Keratinocyte (primary cell): ENCODE measurements around the gene DYRK2. TPM values are rescaled to one million over a fixed set of nuclear protein-coding genes. Genes with fewer than 3 reads are reported as not detected.

Source experiments
- DNase-seq: peaks from one replicate; pipeline ENCODE4 v3.0.0-alpha.2; 2011; ENCODE audit warnings: low read depth, missing footprints, low spot score
- FAIRE-seq: peaks from 2 replicates; lab custom pipeline; 2011; peaks lifted over from hg19 to GRCh38; lab: Jason Lieb, UNC
- H2AFZ ChIP-seq: 2 replicates; pipeline ENCODE4 v1.6.0; 2012; ENCODE audit warnings: low read length, control low read depth, inconsistent platforms; ENCODE audit not compliant: control insufficient read depth
- H3K27ac ChIP-seq: 2 replicates; pipeline ENCODE4 v1.5.1; 2011; ENCODE audit warnings: low read length; ENCODE audit not compliant: control insufficient read depth, insufficient read depth
- H3K27me3 ChIP-seq: 3 replicates; pipeline ENCODE4 v1.6.0; 2011; ENCODE audit warnings: low read length; ENCODE audit not compliant: control insufficient read depth, insufficient read depth; ENCODE audit errors: extremely low read depth
- H3K36me3 ChIP-seq, 2 experiments: 2 replicates in 1 of 2; 3 replicates in 1 of 2; pipeline ENCODE4 v1.5.1; 2011; ENCODE audit warnings: low read length in 2 of 2, mild to moderate bottlenecking in 1 of 2; ENCODE audit not compliant: control insufficient read depth in 2 of 2, insufficient read depth in 2 of 2; ENCODE audit errors: extremely low read depth in 1 of 2
- H3K4me1 ChIP-seq: 3 replicates; pipeline ENCODE4 v1.5.1; 2011; ENCODE audit warnings: low read length; ENCODE audit not compliant: control insufficient read depth, insufficient read depth; ENCODE audit errors: extremely low read depth
- H3K4me2 ChIP-seq: 3 replicates; pipeline ENCODE4 v1.6.0; 2011; ENCODE audit warnings: low read depth, low read length; ENCODE audit not compliant: control insufficient read depth, insufficient read depth; ENCODE audit errors: extremely low read depth
- H3K4me3 ChIP-seq, 3 experiments: fragments of 200-600 bp in 1 of 3; sonication (generic) in 1 of 3; 2 replicates in 2 of 3; 3 replicates in 1 of 3; pipeline ENCODE4 v1.5.1; 2011 to 2016; ENCODE audit warnings: low read length in 3 of 3, mild to moderate bottlenecking in 3 of 3, control low read depth in 2 of 3, inconsistent platforms in 1 of 3, low read depth in 1 of 3, mixed read lengths in 1 of 3, mixed run types in 1 of 3, moderate library complexity in 1 of 3; ENCODE audit not compliant: control insufficient read depth in 2 of 3, insufficient read depth in 2 of 3; ENCODE audit errors: extremely low read depth in 1 of 3
- H3K79me2 ChIP-seq: 2 replicates; pipeline ENCODE4 v1.6.0; 2012; ENCODE audit warnings: low read length; ENCODE audit not compliant: control insufficient read depth, insufficient read depth
- H3K9ac ChIP-seq: 3 replicates; pipeline ENCODE4 v1.6.0; 2011; ENCODE audit warnings: low read length; ENCODE audit not compliant: control insufficient read depth, insufficient read depth; ENCODE audit errors: extremely low read depth
- H3K9me1 ChIP-seq: 3 replicates; pipeline ENCODE4 v1.6.0; 2011; ENCODE audit warnings: low read length; ENCODE audit not compliant: control insufficient read depth, insufficient read depth; ENCODE audit errors: extremely low read depth
- H3K9me3 ChIP-seq: 2 replicates; pipeline ENCODE4 v1.5.1; 2012; ENCODE audit warnings: low read depth, low read length; ENCODE audit not compliant: control insufficient read depth
- H4K20me1 ChIP-seq: 3 replicates; pipeline ENCODE4 v1.6.0; 2011; ENCODE audit warnings: low read length; ENCODE audit not compliant: control insufficient read depth, insufficient read depth; ENCODE audit errors: extremely low read depth
- EZH2 ChIP-seq: IDR thresholded peaks from one replicate; pipeline ENCODE4 v1.6.1; 2012; ENCODE audit warnings: inconsistent platforms, mild to moderate bottlenecking, low read length, moderate library complexity
- dilution Hi-C: fragments of 300-500 bp; cut with MboI; formaldehyde crosslinking; loops from one replicate; pipeline ENCODE4 v1.7.0; 2020; ENCODE audit warnings: low sequenced_read_pairs; ENCODE audit not compliant: extremely low pct_ligation_motif_present
- polyA plus RNA-seq, 5 experiments: library from polyadenylated mRNA; depleted of rRNA in 3 of 5; stranded (reverse) in 3 of 5; stranded (forward) in 1 of 5; unstranded in 1 of 5; fragments of >200 nt; gene quantifications; 1 replicate in 1 of 5; 2 replicates in 3 of 5; 3 replicates in 1 of 5; pipeline versions ENCODE4 v1.2.1 to v1.2.3, GENCODE V29; 2011 to 2012; ENCODE audit warnings: missing spikeins in 2 of 5, low read depth in 1 of 5, low replicate concordance in 1 of 5
- TF ChIP-seq, protein P1 (sequence below), 3 experiments: IDR thresholded peaks in 1 of 3; conservative IDR thresholded peaks in 1 of 3; optimal IDR thresholded peaks in 1 of 3; 2 replicates in 2 of 3; 3 replicates in 1 of 3; pipeline versions ENCODE3 to v1.5.1; 2011; ENCODE audit warnings: low read length in 3 of 3, mild to moderate bottlenecking in 3 of 3, moderate library complexity in 2 of 3, control low read depth in 1 of 3, inconsistent platforms in 1 of 3; ENCODE audit not compliant: insufficient read depth in 2 of 3; ENCODE audit errors: extremely low read depth in 1 of 3

DYRK2 gene
- polyA plus RNA-seq, 1 donor (not counting 4 experiments of a cell fraction or from before 2014, with no cell fraction given) = 22.7 TPM

DNA sequence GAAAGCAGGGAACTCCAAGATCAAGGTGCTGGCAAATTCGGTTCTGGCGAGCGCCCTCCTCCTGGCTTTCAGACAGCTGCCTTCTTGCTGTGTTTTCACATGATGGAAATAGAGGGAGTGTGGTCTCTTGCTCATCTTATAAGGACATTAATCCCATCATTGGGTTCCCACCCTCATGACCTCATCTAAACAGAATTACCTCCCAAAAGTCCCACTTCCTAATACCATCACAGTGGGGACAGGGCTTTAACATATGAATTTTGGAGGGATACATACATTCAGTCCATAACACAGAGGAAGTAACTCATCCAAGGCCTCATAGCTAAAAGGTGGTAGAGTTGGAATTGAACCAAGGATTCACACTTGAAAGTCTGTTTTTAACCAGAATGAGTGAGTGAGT lies 28.6 kb downstream of the DYRK2 start:
- FAIRE-seq = no peak
- Histone ChIP-seq H3K36me3 (no peaks in the 10 kb centered on the region), H3K4me2 (peak overlapping the region; percentile 2)

GRCh38 chr12:67681105-67681778 lies 32.7 kb downstream of the DYRK2 start:
- dilution Hi-C loops = no loop called here
- FAIRE-seq (peak; percentile 86), DNase-seq (no peak)
- Histone ChIP-seq H3K9me1 (no peaks in the 10 kb centered on the region), H3K36me3 (no peaks in the 10 kb centered on the region), H4K20me1 (no peaks in the 10 kb centered on the region), H2AFZ (peak overlapping the region; percentile 24), H3K4me3 (no peak overlapping the region), H3K27me3 (no peaks in the 10 kb centered on the region), H3K79me2 (no peaks in the 10 kb centered on the region), H3K4me1 (peaks cover 44% of the 10 kb centered on the region), H3K9ac (no peak overlapping the region), H3K4me2 (peak overlapping the region; percentile 49), H3K27ac (peak overlapping the region; percentile 69), H3K9me3 (no peaks in the 10 kb centered on the region)
- TF ChIP-seq, protein P1, sequence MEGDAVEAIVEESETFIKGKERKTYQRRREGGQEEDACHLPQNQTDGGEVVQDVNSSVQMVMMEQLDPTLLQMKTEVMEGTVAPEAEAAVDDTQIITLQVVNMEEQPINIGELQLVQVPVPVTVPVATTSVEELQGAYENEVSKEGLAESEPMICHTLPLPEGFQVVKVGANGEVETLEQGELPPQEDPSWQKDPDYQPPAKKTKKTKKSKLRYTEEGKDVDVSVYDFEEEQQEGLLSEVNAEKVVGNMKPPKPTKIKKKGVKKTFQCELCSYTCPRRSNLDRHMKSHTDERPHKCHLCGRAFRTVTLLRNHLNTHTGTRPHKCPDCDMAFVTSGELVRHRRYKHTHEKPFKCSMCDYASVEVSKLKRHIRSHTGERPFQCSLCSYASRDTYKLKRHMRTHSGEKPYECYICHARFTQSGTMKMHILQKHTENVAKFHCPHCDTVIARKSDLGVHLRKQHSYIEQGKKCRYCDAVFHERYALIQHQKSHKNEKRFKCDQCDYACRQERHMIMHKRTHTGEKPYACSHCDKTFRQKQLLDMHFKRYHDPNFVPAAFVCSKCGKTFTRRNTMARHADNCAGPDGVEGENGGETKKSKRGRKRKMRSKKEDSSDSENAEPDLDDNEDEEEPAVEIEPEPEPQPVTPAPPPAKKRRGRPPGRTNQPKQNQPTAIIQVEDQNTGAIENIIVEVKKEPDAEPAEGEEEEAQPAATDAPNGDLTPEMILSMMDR (optimal IDR thresholded peaks at IDR 0.05 in 1 of 3, IDR thresholded peaks at IDR 0.05 in 1 of 3, conservative IDR thresholded peaks at IDR 0.05 in 1 of 3; ENCODE audit: extremely low read depth in 1 of 3, insufficient read depth in 2 of 3, low read length in 3 of 3) = no peak
- no peak for TF ChIP-seq EZH2

More for the DNA sequence above, 28.6 kb downstream of the DYRK2 start:
- Histone ChIP-seq H3K27me3 (no peaks in the 10 kb centered on the region), H3K4me1 (peaks cover 46% of the 10 kb centered on the region), H3K27ac (peak overlapping the region; percentile 60), H3K79me2 (no peaks in the 10 kb centered on the region), H4K20me1 (no peaks in the 10 kb centered on the region), H3K9ac (no peak overlapping the region), H3K9me1 (no peaks in the 10 kb centered on the region), H3K4me3 (no peak overlapping the region), H2AFZ (no peak overlapping the region), H3K9me3 (peaks cover 3% of the 10 kb centered on the region)
- dilution Hi-C loops = no loop called here
- TF ChIP-seq EZH2 = no peak
- TF ChIP-seq, protein P1 (optimal IDR thresholded peaks at IDR 0.05 in 1 of 3, IDR thresholded peaks at IDR 0.05 in 1 of 3, conservative IDR thresholded peaks at IDR 0.05 in 1 of 3; ENCODE audit: extremely low read depth in 1 of 3, insufficient read depth in 2 of 3, low read length in 3 of 3) = no peak
- no peak for DNase-seq
